ENCODE results near the gene ODC1. TPM values are rescaled to one million over a fixed set of nuclear protein-coding genes. Genes with fewer than 3 reads are reported as not detected.

Gene ODC1
- total and polyA plus RNA-seq, 2 experiments from 2014 or later = 23.3 to 70.3 TPM

GRCh38 chr2:10476723-10477442, 28.8 kb upstream of the ODC1 start (continued):
- TF ChIP-seq ZNF462 (CRISPR knock-in tag; IDR thresholded peaks at IDR 0.05) (no peak), JUNB (IDR thresholded peaks at IDR 0.05; ENCODE audit: unreplicated experiment) (no peak), REST (IDR thresholded peaks at IDR 0.05; ENCODE audit: unreplicated experiment) (no peak), EZH2 (IDR thresholded peaks at IDR 0.05; ENCODE audit: low read depth, unreplicated experiment) (no peak), ZNF114 (CRISPR knock-in tag; IDR thresholded peaks at IDR 0.05) (no peak), POLR2AphosphoS5 (IDR thresholded peaks at IDR 0.05; ENCODE audit: low read depth) (no peak), CREB1 (CRISPR knock-in tag; IDR thresholded peaks at IDR 0.05; ENCODE audit: low read depth) (no peak), NANOG (IDR thresholded peaks at IDR 0.05; ENCODE audit: borderline replicate concordance) (no peak), CTCF (conservative IDR thresholded peaks at IDR 0.05; ENCODE audit: low read depth in 2 of 2) (no peak), ZNF331 (CRISPR knock-in tag; IDR thresholded peaks at IDR 0.05; ENCODE audit: low read depth) (no peak)
